GM23338 (cell line): ENCODE data around the gene FAM76B. TPM values are rescaled to one million over a fixed set of nuclear protein-coding genes. Genes with fewer than 3 reads are reported as not detected.

Experiments
- ATAC-seq: fragments of 200-7000 bp; cut with Tn5 transposase; 3 replicates; pipeline ENCODE4 v1.9.1; 2020
- DNase-seq: peaks from one replicate; pipeline ENCODE4 v3.0.0-alpha.2; 2015; ENCODE audit warnings: low spot score
- H2AFZ ChIP-seq: fragments of 200-600 bp; sonication (generic); 2 replicates; pipeline ENCODE4 v1.8.0; 2016; ENCODE audit warnings: antibody characterized with exemption, mild to moderate bottlenecking, moderate library complexity
- H3F3A ChIP-seq: fragments of 200-600 bp; sonication (generic); replicated peaks from 2 replicates; pipeline ENCODE4 v1.8.0; 2017; ENCODE audit warnings: antibody characterized with exemption, mixed run types, low read depth
- H3K27ac ChIP-seq: fragments of 200-600 bp; sonication (generic); 2 replicates; pipeline ENCODE4 v1.6.1; 2016; ENCODE audit warnings: low read depth
- H3K27me3 ChIP-seq: fragments of 200-600 bp; sonication (generic); 2 replicates; pipeline ENCODE4 v1.8.0; 2016; ENCODE audit warnings: mild to moderate bottlenecking, mixed run types, moderate library complexity; ENCODE audit not compliant: insufficient read depth
- H3K36me3 ChIP-seq: fragments of 200-600 bp; sonication (generic); 2 replicates; pipeline ENCODE4 v1.8.0; 2016; ENCODE audit warnings: mild to moderate bottlenecking; ENCODE audit not compliant: insufficient read depth
- H3K4me1 ChIP-seq: fragments of 200-600 bp; sonication (generic); 2 replicates; pipeline ENCODE4 v1.8.0; 2016; ENCODE audit warnings: mild to moderate bottlenecking, moderate library complexity; ENCODE audit not compliant: insufficient read depth
- H3K4me2 ChIP-seq: fragments of 200-600 bp; sonication (generic); 2 replicates; pipeline ENCODE4 v1.7.1; 2017; ENCODE audit warnings: mixed run types
- H3K4me3 ChIP-seq: fragments of 200-600 bp; sonication (generic); 2 replicates; pipeline ENCODE4 v1.6.1; 2016; ENCODE audit warnings: mixed run types
- H3K79me2 ChIP-seq: fragments of 200-600 bp; sonication (generic); replicated peaks from 2 replicates; pipeline ENCODE4 v1.8.0; 2017; ENCODE audit warnings: mild to moderate bottlenecking; ENCODE audit not compliant: insufficient read depth
- H3K9me2 ChIP-seq: fragments of 200-600 bp; sonication (generic); 2 replicates; pipeline ENCODE4 v1.8.0; 2017; ENCODE audit not compliant: insufficient read depth
- H4K20me1 ChIP-seq: fragments of 200-600 bp; sonication (generic); replicated peaks from 2 replicates; pipeline ENCODE4 v1.8.0; 2017; ENCODE audit warnings: mild to moderate bottlenecking; ENCODE audit not compliant: insufficient read depth
- H3K27ac Mint-ChIP-seq: 2 replicates; pipeline ENCODE4 v1.8.0; 2020; ENCODE audit warnings: inconsistent platforms, mild to moderate bottlenecking, moderate library complexity, mixed read lengths
- H3K27me3 Mint-ChIP-seq: 3 replicates; pipeline ENCODE4 v1.8.0; 2022; ENCODE audit warnings: low read depth, mild to moderate bottlenecking, moderate library complexity, mixed read lengths, inconsistent platforms; ENCODE audit not compliant: insufficient read depth, poor library complexity
- H3K36me3 Mint-ChIP-seq: 3 replicates; pipeline ENCODE4 v1.8.0; 2021; ENCODE audit warnings: low read depth, mild to moderate bottlenecking, inconsistent platforms, moderate library complexity, mixed read lengths
- H3K4me1 Mint-ChIP-seq: 3 replicates; pipeline ENCODE4 v1.8.0; 2020; ENCODE audit warnings: mild to moderate bottlenecking, inconsistent platforms, mixed read lengths
- H3K4me3 Mint-ChIP-seq: 3 replicates; pipeline ENCODE4 v1.8.0; 2021; ENCODE audit warnings: moderate library complexity, mild to moderate bottlenecking, inconsistent platforms, mixed read lengths
- H3K9me3 Mint-ChIP-seq: 3 replicates; pipeline ENCODE4 v1.8.0; 2020; ENCODE audit warnings: moderate library complexity, mild to moderate bottlenecking, inconsistent platforms, mixed read lengths
- CREB1 ChIP-seq: fragments of 250-450 bp; sonication (Bioruptor Pico); IDR thresholded peaks from 2 replicates; pipeline ENCODE4 v1.5.0; 2020; ENCODE audit warnings: low read depth, mild to moderate bottlenecking, moderate library complexity
- CTCF ChIP-seq, 2 experiments: fragments of 200-600 bp in 1 of 2; sonication (generic) in 1 of 2; conservative IDR thresholded peaks; 2 replicates each; pipeline versions ENCODE4 v1.5.1 to v1.6.1; 2016 to 2017; ENCODE audit warnings: antibody characterized with exemption in 2 of 2, low read depth in 2 of 2, mild to moderate bottlenecking in 2 of 2, moderate library complexity in 1 of 2
- ETS1 ChIP-seq: IDR thresholded peaks from 2 replicates; pipeline ENCODE4 v1.6.1; 2016; ENCODE audit warnings: antibody characterized with exemption
- EZH2 ChIP-seq: fragments of 200-600 bp; sonication (generic); IDR thresholded peaks from one replicate; pipeline ENCODE4 v1.8.0; 2017; ENCODE audit warnings: antibody characterized with exemption, mild to moderate bottlenecking, low read depth; ENCODE audit not compliant: unreplicated experiment
- JUNB ChIP-seq: IDR thresholded peaks from one replicate; pipeline ENCODE4 v1.6.1; 2016; ENCODE audit warnings: antibody characterized with exemption; ENCODE audit not compliant: unreplicated experiment
- NANOG ChIP-seq: IDR thresholded peaks from 2 replicates; pipeline ENCODE4 v1.6.1; 2016; ENCODE audit warnings: antibody characterized with exemption, borderline replicate concordance
- POLR2AphosphoS5 ChIP-seq: IDR thresholded peaks from 2 replicates; pipeline ENCODE4 v1.6.1; 2016; ENCODE audit warnings: antibody characterized with exemption, low read depth
- STAT1 ChIP-seq: IDR thresholded peaks from one replicate; pipeline ENCODE4 v1.6.1; 2016; ENCODE audit warnings: antibody characterized with exemption; ENCODE audit not compliant: unreplicated experiment
- ZNF114 ChIP-seq: fragments of 250-450 bp; sonication (Bioruptor Pico); IDR thresholded peaks from 2 replicates; pipeline ENCODE4 v1.5.0; 2020; ENCODE audit warnings: mild to moderate bottlenecking, moderate library complexity
- ZNF331 ChIP-seq: fragments of 250-450 bp; sonication (Bioruptor Pico); IDR thresholded peaks from 2 replicates; pipeline ENCODE4 v1.5.0; 2020; ENCODE audit warnings: low read depth, mild to moderate bottlenecking, moderate library complexity
- polyA plus RNA-seq: library from polyadenylated mRNA; unstranded; fragments of >200 nt; fragmentation: Nextera tagmentation; extraction: Ambion mirVana; gene quantifications from 2 replicates; pipeline ENCODE4 v1.2.1, GENCODE V29; 2016
- total RNA-seq: library from RNA; depleted of rRNA; stranded (reverse); fragments of >200 nt; shearing (Covaris generic); gene quantifications from 2 replicates; pipeline ENCODE4 v1.2.3, GENCODE V29; 2014

FAM76B gene
- total and polyA plus RNA-seq, 2 experiments from 2014 or later = 21.1 to 37.9 TPM

- peak overlapping the region; percentile 94 for H3K27ac Mint-ChIP-seq
- peak overlapping the region; percentile 98 for H3K4me3 Mint-ChIP-seq
- peak overlapping the region; percentile 92 for H3K4me3 ChIP-seq
- H3K27me3 ChIP-seq = no peaks in the 10 kb centered on the region
- peaks cover 14% of the 10 kb centered on the region; the same call in 1 of the 2 replicates for H4K20me1 ChIP-seq
- peaks cover 28% of the 10 kb centered on the region for H3K4me1 Mint-ChIP-seq
- peak overlapping the region; percentile 63 for H2AFZ ChIP-seq
- H3K36me3 Mint-ChIP-seq = peaks cover 39% of the 10 kb centered on the region
- peak overlapping the region; percentile 94 for H3K4me2 ChIP-seq
- H3K27ac ChIP-seq = peak overlapping the region; percentile 96
- H3K9me2 ChIP-seq = no peaks in the 10 kb centered on the region
- H3K27me3 Mint-ChIP-seq = peaks cover 8% of the 10 kb centered on the region
- DNase-seq (peak; percentile 78), ATAC-seq (peak; percentile 16)
- H3F3A ChIP-seq = 0 out of 2 replicates have a peak, but pooled peaks cover 5% of the 10 kb centered on the region
- H3K9me3 Mint-ChIP-seq = 0 out of 3 replicates have a peak, but pooled peaks cover 4% of the 10 kb centered on the region
- peaks cover 53% of the 10 kb centered on the region for H3K79me2 ChIP-seq
- no peak for TF ChIP-seq STAT1
- TF ChIP-seq CTCF (conservative IDR thresholded peaks at IDR 0.05; ENCODE audit: low read depth in 2 of 2) = peak; percentile 34 to 36; a peak in 3 of 4 replicates
- peaks cover 13% of the 10 kb centered on the region for H3K36me3 ChIP-seq
- H3K4me1 ChIP-seq = peaks cover 17% of the 10 kb centered on the region
Observed at GRCh38 chr11:95788921-95789505, 569 bp downstream of the FAM76B start.

DNA sequence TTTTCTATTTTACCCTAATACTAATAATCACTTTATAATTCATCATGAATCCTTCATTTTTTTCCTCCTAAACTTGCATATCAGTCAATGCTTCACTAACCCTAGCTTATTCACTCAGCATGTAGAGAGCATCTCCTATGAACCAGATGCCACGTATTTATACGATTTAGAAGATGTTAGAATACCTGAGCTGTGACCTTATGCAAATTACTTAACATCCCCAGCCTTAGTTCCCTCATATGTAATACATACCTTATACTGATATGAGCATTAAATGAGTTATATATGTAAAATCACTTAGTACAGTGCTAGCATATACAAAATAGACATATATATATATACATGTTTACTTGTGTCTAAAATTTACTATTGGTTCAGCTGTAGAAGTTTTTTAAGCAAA, 9.0 kb downstream of the FAM76B start:
- H3K4me3 Mint-ChIP-seq = no peak overlapping the region
- DNase-seq = no peak
- no peaks in the 10 kb centered on the region for H3K27me3 Mint-ChIP-seq
- H3K79me2 ChIP-seq = no peaks in the 10 kb centered on the region; the same call in 1 of the 2 replicates
- no peaks in the 10 kb centered on the region for H3K9me3 Mint-ChIP-seq
- H2AFZ ChIP-seq = no peak overlapping the region
- no peaks in the 10 kb centered on the region for H3K4me1 Mint-ChIP-seq
- H3K9me2 ChIP-seq = no peaks in the 10 kb centered on the region
- H3K36me3 ChIP-seq = peaks cover 71% of the 10 kb centered on the region
- no peak overlapping the region for H3K4me3 ChIP-seq
- TF ChIP-seq CREB1 (CRISPR knock-in tag) = no peak
- TF ChIP-seq NANOG = no peak
- TF ChIP-seq ZNF331 (CRISPR knock-in tag) = no peak
- TF ChIP-seq EZH2 = no peak
- no peak for TF ChIP-seq ZNF114 (CRISPR knock-in tag)
- ATAC-seq = no peak
- no peak overlapping the region for H3K27ac ChIP-seq
- H3K27ac Mint-ChIP-seq = no peak overlapping the region
- no peaks in the 10 kb centered on the region for H3F3A ChIP-seq
- no peaks in the 10 kb centered on the region for H3K4me1 ChIP-seq
- H3K27me3 ChIP-seq = no peaks in the 10 kb centered on the region
- no peaks in the 10 kb centered on the region for H4K20me1 ChIP-seq
- peaks cover 70% of the 10 kb centered on the region for H3K36me3 Mint-ChIP-seq
- no peak overlapping the region for H3K4me2 ChIP-seq

DNA sequence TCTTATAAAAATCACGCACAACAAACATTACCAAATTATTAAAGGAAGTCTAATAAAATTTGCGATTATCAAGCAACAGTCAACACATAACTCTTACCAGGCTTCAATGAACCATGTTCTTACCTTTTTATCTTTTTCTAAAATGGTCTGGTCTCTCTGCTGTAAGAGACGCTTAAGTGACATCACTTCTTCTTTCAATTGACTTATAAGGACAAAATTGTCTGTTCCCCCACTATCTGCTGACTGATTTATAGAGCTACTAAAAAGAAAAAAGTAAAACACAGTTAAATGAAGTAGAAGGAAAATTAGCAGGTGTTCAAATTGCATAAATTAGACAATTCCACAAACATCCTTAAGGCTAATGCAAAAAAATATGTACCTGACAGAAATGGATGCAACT, 10.9 kb downstream of the FAM76B start:
- Mint-ChIP-seq H3K27me3 (no peaks in the 10 kb centered on the region), H3K27ac (no peak overlapping the region), H3K9me3 (no peaks in the 10 kb centered on the region), H3K4me3 (no peak overlapping the region), H3K36me3 (peaks cover 74% of the 10 kb centered on the region), H3K4me1 (no peaks in the 10 kb centered on the region)
- Histone ChIP-seq H4K20me1 (no peaks in the 10 kb centered on the region), H3K4me1 (no peaks in the 10 kb centered on the region), H3F3A (no peaks in the 10 kb centered on the region), H3K27me3 (no peaks in the 10 kb centered on the region), H3K79me2 (no peaks in the 10 kb centered on the region), H2AFZ (no peak overlapping the region), H3K27ac (no peak overlapping the region), H3K36me3 (peaks cover 71% of the 10 kb centered on the region), H3K4me2 (no peak overlapping the region), H3K4me3 (no peak overlapping the region), H3K9me2 (no peaks in the 10 kb centered on the region)
- no peak for ATAC-seq
- DNase-seq = no peak
- TF ChIP-seq CTCF (conservative IDR thresholded peaks at IDR 0.05; ENCODE audit: low read depth in 2 of 2) = no peak
- no peak for TF ChIP-seq ETS1
- no peak for TF ChIP-seq JUNB
- no peak for TF ChIP-seq POLR2AphosphoS5
